ENCODE data around the gene FOXD2.

DNA sequence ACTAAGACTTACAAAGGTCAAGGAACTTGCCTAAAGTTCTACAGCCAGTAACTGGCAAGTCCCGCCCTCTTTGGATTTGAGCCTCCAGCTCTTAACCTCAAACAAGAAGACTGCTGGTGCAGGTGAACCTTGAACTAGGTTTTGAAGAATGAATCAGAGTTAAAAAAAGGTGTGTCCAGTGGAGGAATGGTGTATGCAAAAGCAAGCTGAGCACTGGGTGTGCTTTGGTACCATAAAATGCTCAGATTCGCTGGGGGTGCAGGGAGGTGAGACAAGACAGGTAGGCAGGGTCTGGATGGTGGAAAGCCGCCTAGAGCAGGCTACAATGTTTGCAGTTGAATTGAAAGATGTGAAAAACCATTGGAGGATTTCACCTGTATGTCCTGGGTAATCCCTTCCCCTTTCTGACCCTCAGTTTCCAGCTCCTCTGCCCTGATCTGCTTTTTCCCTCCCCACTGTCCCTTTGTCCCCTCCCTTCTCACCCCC lies 39.8 kb downstream of the FOXD2 start:
- TF ChIP-seq, protein P1, sequence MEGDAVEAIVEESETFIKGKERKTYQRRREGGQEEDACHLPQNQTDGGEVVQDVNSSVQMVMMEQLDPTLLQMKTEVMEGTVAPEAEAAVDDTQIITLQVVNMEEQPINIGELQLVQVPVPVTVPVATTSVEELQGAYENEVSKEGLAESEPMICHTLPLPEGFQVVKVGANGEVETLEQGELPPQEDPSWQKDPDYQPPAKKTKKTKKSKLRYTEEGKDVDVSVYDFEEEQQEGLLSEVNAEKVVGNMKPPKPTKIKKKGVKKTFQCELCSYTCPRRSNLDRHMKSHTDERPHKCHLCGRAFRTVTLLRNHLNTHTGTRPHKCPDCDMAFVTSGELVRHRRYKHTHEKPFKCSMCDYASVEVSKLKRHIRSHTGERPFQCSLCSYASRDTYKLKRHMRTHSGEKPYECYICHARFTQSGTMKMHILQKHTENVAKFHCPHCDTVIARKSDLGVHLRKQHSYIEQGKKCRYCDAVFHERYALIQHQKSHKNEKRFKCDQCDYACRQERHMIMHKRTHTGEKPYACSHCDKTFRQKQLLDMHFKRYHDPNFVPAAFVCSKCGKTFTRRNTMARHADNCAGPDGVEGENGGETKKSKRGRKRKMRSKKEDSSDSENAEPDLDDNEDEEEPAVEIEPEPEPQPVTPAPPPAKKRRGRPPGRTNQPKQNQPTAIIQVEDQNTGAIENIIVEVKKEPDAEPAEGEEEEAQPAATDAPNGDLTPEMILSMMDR (IDR thresholded peaks at IDR 0.05; ENCODE audit: low read length): no peak
- no peak for TF ChIP-seq EZH2 (IDR thresholded peaks at IDR 0.05; ENCODE audit: borderline replicate concordance, low read length)
